ENCODE results near the gene ZNF740.

Gene ZNF740

DNA sequence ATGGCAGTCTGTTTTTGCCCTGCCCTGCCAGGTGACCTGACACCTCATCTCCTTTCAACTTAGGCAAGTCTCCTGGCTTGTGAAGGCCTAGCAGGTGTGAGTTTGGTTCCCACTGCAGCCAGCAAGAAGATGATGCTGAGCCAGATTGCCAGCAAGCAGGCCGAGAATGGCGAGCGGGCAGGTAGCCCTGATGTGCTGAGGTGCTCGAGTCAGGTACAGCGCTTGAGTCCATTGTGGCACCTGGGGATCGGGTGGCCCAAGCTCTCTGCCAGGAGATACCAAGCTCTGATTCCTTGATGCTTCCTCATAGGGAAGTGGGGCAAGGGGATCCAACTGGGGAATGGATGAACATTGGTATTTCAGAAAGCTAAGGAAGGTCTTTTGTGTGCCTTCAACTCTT, 4.3 kb downstream of the ZNF740 start:
- H3K9me3 ChIP-seq (ENCODE audit: control insufficient read depth, insufficient read depth, low read depth, low read length): no peaks in the 10 kb centered on the region
- POLR2A ChIA-PET: interaction anchor here (0.8 to 0.9 kb wide), 2 partner anchors 8 to 11 kb away, joined by 3 to 6 read pairs; no protein-coding TSS in a partner anchor
- no peak overlapping the region for H3K27ac ChIP-seq (ENCODE audit: extremely low read depth, low read depth, low read length)
- H3K36me3 ChIP-seq (ENCODE audit: control insufficient read depth in 2 of 2, insufficient read depth in 1 of 2, low read length in 2 of 2): peaks cover 23 to 77% of the 10 kb centered on the region in 2 experiments
- H3K4me1 ChIP-seq (ENCODE audit: control insufficient read depth, insufficient read depth, low read length): 0 out of 2 replicates have a peak, but pooled peaks cover under 1% of the 10 kb centered on the region
- CTCF ChIA-PET: interaction anchor here (0.6 to 1.4 kb wide), 8 partner anchors 25 to 1776 kb away, joined by 3 to 5 read pairs (median 4); partner anchors contain the start of gene ESPL1
- H3K4me3 ChIP-seq (ENCODE audit: low read depth, low read length): no peak overlapping the region
- TF ChIP-seq ZNF175 (tag by site-specific recombination; IDR thresholded peaks at IDR 0.05) (no peak), ZFHX2 (tag by site-specific recombination; conservative IDR thresholded peaks at IDR 0.05) (no peak), ZNF394 (tag by site-specific recombination; IDR thresholded peaks at IDR 0.05; ENCODE audit: borderline replicate concordance) (no peak), ZNF571 (tag by site-specific recombination; IDR thresholded peaks at IDR 0.05) (no peak), ZNF768 (tag by site-specific recombination; IDR thresholded peaks at IDR 0.05) (no peak), ZNF350 (tag by site-specific recombination; IDR thresholded peaks at IDR 0.05) (no peak), ZXDB (tag by site-specific recombination; IDR thresholded peaks at IDR 0.05) (no peak)
- TF ChIP-seq, protein P1, sequence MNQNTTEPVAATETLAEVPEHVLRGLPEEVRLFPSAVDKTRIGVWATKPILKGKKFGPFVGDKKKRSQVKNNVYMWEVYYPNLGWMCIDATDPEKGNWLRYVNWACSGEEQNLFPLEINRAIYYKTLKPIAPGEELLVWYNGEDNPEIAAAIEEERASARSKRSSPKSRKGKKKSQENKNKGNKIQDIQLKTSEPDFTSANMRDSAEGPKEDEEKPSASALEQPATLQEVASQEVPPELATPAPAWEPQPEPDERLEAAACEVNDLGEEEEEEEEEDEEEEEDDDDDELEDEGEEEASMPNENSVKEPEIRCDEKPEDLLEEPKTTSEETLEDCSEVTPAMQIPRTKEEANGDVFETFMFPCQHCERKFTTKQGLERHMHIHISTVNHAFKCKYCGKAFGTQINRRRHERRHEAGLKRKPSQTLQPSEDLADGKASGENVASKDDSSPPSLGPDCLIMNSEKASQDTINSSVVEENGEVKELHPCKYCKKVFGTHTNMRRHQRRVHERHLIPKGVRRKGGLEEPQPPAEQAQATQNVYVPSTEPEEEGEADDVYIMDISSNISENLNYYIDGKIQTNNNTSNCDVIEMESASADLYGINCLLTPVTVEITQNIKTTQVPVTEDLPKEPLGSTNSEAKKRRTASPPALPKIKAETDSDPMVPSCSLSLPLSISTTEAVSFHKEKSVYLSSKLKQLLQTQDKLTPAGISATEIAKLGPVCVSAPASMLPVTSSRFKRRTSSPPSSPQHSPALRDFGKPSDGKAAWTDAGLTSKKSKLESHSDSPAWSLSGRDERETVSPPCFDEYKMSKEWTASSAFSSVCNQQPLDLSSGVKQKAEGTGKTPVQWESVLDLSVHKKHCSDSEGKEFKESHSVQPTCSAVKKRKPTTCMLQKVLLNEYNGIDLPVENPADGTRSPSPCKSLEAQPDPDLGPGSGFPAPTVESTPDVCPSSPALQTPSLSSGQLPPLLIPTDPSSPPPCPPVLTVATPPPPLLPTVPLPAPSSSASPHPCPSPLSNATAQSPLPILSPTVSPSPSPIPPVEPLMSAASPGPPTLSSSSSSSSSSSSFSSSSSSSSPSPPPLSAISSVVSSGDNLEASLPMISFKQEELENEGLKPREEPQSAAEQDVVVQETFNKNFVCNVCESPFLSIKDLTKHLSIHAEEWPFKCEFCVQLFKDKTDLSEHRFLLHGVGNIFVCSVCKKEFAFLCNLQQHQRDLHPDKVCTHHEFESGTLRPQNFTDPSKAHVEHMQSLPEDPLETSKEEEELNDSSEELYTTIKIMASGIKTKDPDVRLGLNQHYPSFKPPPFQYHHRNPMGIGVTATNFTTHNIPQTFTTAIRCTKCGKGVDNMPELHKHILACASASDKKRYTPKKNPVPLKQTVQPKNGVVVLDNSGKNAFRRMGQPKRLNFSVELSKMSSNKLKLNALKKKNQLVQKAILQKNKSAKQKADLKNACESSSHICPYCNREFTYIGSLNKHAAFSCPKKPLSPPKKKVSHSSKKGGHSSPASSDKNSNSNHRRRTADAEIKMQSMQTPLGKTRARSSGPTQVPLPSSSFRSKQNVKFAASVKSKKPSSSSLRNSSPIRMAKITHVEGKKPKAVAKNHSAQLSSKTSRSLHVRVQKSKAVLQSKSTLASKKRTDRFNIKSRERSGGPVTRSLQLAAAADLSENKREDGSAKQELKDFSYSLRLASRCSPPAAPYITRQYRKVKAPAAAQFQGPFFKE (tag by site-specific recombination; IDR thresholded peaks at IDR 0.05; ENCODE audit: borderline replicate concordance): no peak

DNA sequence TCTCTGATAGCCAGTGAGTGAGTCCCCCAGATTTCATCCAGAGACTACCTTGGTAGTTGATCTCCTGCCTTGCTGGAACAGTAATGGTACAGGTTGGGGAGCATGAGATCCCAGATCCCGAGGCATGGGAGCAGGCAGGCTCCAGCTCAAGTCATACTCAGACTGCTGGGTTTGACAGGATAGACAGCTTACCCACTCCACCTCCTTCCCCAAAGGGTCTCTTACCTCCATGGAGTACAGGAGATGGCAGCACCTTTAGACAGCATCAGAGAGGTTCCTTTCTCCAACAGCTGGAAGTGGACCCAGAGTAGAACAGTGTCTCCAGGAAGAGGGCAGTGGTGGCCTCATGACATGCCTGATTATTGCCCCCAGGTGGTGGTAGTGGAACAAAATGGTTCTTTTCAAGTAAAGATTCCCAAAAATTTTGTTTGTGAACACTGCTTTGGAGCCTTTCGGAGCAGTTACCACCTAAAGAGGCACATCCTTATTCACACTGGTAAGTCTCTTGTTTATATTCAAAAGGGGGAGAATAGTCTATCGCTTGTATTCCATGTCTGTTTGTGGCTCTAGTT, 5.1 kb downstream of the ZNF740 start:
- Histone ChIP-seq H3K36me3 (ENCODE audit: control insufficient read depth in 2 of 2, insufficient read depth in 1 of 2, low read length in 2 of 2) (peaks cover 23 to 77% of the 10 kb centered on the region in 2 experiments), H3K4me1 (ENCODE audit: control insufficient read depth, insufficient read depth, low read length) (no peaks in the 10 kb centered on the region), H3K4me3 (ENCODE audit: low read depth, low read length) (no peak overlapping the region), H3K9me3 (ENCODE audit: control insufficient read depth, insufficient read depth, low read depth, low read length) (no peaks in the 10 kb centered on the region), H3K27ac (ENCODE audit: extremely low read depth, low read depth, low read length) (no peak overlapping the region)
- ChIA-PET CTCF (interaction anchor here (0.6 to 1.4 kb wide), 9 partner anchors 9 to 1775 kb away, joined by 3 to 5 read pairs (median 3); partner anchors contain the start of gene ESPL1), POLR2A (interaction anchor here (0.8 kb wide), 1 partner anchor 10 kb away, joined by 3 read pairs; no protein-coding TSS in a partner anchor)
- TF ChIP-seq, protein P2, sequence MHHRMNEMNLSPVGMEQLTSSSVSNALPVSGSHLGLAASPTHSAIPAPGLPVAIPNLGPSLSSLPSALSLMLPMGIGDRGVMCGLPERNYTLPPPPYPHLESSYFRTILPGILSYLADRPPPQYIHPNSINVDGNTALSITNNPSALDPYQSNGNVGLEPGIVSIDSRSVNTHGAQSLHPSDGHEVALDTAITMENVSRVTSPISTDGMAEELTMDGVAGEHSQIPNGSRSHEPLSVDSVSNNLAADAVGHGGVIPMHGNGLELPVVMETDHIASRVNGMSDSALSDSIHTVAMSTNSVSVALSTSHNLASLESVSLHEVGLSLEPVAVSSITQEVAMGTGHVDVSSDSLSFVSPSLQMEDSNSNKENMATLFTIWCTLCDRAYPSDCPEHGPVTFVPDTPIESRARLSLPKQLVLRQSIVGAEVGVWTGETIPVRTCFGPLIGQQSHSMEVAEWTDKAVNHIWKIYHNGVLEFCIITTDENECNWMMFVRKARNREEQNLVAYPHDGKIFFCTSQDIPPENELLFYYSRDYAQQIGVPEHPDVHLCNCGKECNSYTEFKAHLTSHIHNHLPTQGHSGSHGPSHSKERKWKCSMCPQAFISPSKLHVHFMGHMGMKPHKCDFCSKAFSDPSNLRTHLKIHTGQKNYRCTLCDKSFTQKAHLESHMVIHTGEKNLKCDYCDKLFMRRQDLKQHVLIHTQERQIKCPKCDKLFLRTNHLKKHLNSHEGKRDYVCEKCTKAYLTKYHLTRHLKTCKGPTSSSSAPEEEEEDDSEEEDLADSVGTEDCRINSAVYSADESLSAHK (tag by site-specific recombination; IDR thresholded peaks at IDR 0.05): no peak
- TF ChIP-seq, protein P3, sequence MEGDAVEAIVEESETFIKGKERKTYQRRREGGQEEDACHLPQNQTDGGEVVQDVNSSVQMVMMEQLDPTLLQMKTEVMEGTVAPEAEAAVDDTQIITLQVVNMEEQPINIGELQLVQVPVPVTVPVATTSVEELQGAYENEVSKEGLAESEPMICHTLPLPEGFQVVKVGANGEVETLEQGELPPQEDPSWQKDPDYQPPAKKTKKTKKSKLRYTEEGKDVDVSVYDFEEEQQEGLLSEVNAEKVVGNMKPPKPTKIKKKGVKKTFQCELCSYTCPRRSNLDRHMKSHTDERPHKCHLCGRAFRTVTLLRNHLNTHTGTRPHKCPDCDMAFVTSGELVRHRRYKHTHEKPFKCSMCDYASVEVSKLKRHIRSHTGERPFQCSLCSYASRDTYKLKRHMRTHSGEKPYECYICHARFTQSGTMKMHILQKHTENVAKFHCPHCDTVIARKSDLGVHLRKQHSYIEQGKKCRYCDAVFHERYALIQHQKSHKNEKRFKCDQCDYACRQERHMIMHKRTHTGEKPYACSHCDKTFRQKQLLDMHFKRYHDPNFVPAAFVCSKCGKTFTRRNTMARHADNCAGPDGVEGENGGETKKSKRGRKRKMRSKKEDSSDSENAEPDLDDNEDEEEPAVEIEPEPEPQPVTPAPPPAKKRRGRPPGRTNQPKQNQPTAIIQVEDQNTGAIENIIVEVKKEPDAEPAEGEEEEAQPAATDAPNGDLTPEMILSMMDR (tag by site-specific recombination; IDR thresholded peaks at IDR 0.05): peak; percentile 36
